Trophoblast cell (in vitro differentiated cells and primary cell): ENCODE data around the gene PPIL1.

ENCODE experiments used
- DNase-seq, 2 donors: peaks; one replicate each; pipeline ENCODE4 v3.0.0-alpha.2; 2016
- H2AFZ ChIP-seq: 2 replicates; pipeline ENCODE4 v1.6.1; 2013; ENCODE audit warnings: low read length, moderate library complexity, mild to moderate bottlenecking; ENCODE audit not compliant: insufficient read depth, poor library complexity
- H2AK5ac ChIP-seq: 2 replicates; pipeline ENCODE4 v1.6.1; 2013; ENCODE audit warnings: mild to moderate bottlenecking, low read length
- H2BK120ac ChIP-seq: 2 replicates; pipeline ENCODE4 v1.6.1; 2013; ENCODE audit warnings: low read length, mild to moderate bottlenecking, moderate library complexity; ENCODE audit not compliant: insufficient read depth, poor library complexity
- H2BK12ac ChIP-seq: 2 replicates; pipeline ENCODE4 v1.6.1; 2013; ENCODE audit warnings: mild to moderate bottlenecking, low read length, moderate library complexity
- H2BK5ac ChIP-seq: 2 replicates; pipeline ENCODE4 v1.6.1; 2013; ENCODE audit warnings: low read length, low read depth, moderate library complexity, mild to moderate bottlenecking; ENCODE audit not compliant: poor library complexity
- H3K14ac ChIP-seq: 2 replicates; pipeline ENCODE4 v1.6.1; 2013; ENCODE audit warnings: mild to moderate bottlenecking, low read length
- H3K18ac ChIP-seq: 2 replicates; pipeline ENCODE4 v1.6.1; 2013; ENCODE audit warnings: mild to moderate bottlenecking, low read length
- H3K23ac ChIP-seq: 2 replicates; pipeline ENCODE4 v1.6.1; 2013; ENCODE audit warnings: low read length
- H3K27ac ChIP-seq: 2 replicates; pipeline ENCODE4 v1.5.1; 2013; ENCODE audit warnings: low read depth, mild to moderate bottlenecking, inconsistent platforms, low read length, moderate library complexity
- H3K27me3 ChIP-seq: 2 replicates; pipeline ENCODE4 v1.6.1; 2013; ENCODE audit warnings: inconsistent platforms, mild to moderate bottlenecking, low read length, moderate library complexity; ENCODE audit not compliant: insufficient read depth
- H3K36me3 ChIP-seq, 2 experiments: 1 replicate in 1 of 2; 2 replicates in 1 of 2; pipeline ENCODE4 v1.6.1; 2013; ENCODE audit warnings: low read length in 2 of 2, mild to moderate bottlenecking in 2 of 2, moderate library complexity in 1 of 2; ENCODE audit not compliant: insufficient read depth in 2 of 2, control insufficient read depth in 1 of 2
- H3K4ac ChIP-seq: 2 replicates; pipeline ENCODE4 v1.6.1; 2013; ENCODE audit warnings: low read depth, mild to moderate bottlenecking, low read length, moderate library complexity
- H3K4me1 ChIP-seq, 2 experiments: 1 replicate in 1 of 2; 2 replicates in 1 of 2; pipeline ENCODE4 v1.6.1; 2013; ENCODE audit warnings: low read length in 2 of 2, mild to moderate bottlenecking in 2 of 2, moderate library complexity in 1 of 2; ENCODE audit not compliant: insufficient read depth in 2 of 2, control insufficient read depth in 1 of 2
- H3K4me2 ChIP-seq: 2 replicates; pipeline ENCODE4 v1.6.1; 2013; ENCODE audit warnings: inconsistent platforms, mild to moderate bottlenecking, low read length, moderate library complexity
- H3K4me3 ChIP-seq: 2 replicates; pipeline ENCODE4 v1.5.1; 2013; ENCODE audit warnings: mild to moderate bottlenecking, low read depth, low read length, inconsistent platforms
- H3K79me1 ChIP-seq: one replicate; pipeline ENCODE4 v1.6.1; 2013; ENCODE audit warnings: low read length
- H3K79me2 ChIP-seq: 2 replicates; pipeline ENCODE4 v1.6.1; 2013; ENCODE audit warnings: low read length, mild to moderate bottlenecking; ENCODE audit not compliant: control insufficient read depth, insufficient read depth, poor library complexity
- H3K9ac ChIP-seq: 2 replicates; pipeline ENCODE4 v1.6.1; 2013; ENCODE audit warnings: mild to moderate bottlenecking, low read length
- H3K9me3 ChIP-seq: 2 replicates; pipeline ENCODE4 v1.6.1; 2013; ENCODE audit warnings: low read depth, mild to moderate bottlenecking, control low read depth, inconsistent platforms, low read length; ENCODE audit not compliant: insufficient read depth
- H4K12ac ChIP-seq: 2 replicates; pipeline ENCODE4 v1.6.1; 2013; ENCODE audit warnings: low read depth, mild to moderate bottlenecking, low read length, moderate library complexity
- H4K8ac ChIP-seq: 2 replicates; pipeline ENCODE4 v1.6.1; 2013; ENCODE audit warnings: low read depth, mild to moderate bottlenecking, low read length, moderate library complexity
- H4K91ac ChIP-seq: one replicate; pipeline ENCODE4 v1.6.1; 2013; ENCODE audit warnings: low read depth, mild to moderate bottlenecking, low read length, moderate library complexity
- WGBS: extraction: QIAGEN DNeasy Blood & Tissue Kit; methylation state at CpG from one replicate; pipeline ENCODE4 v1.1.7; 2013; ENCODE audit warnings: missing lambda C conversion rate; ENCODE audit not compliant: insufficient read length, insufficient coverage; ENCODE audit errors: extremely low coverage; 5-methylcytosine and 5-hydroxymethylcytosine counted together

Gene PPIL1

DNA sequence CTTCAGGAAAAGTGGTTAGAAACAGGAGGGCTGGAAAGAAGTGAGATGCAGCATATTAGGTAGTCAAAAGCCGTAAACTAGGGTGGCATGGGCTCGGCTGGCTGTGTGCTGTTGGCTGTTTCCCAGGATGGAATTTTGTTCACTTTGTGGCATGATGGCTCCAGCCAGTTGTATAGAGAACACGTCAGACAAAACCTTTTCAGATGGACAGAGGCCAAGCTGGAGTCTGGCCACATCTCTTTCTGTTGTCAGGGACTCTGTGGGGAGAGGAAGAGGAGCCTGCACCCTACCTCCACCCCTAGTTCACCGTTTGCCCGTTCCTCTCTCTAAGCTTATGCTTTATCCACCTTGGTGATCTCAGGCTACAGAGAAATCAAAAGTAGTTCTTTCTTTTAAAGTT, 33.2 kb upstream of the PPIL1 start:
- H3K79me1 ChIP-seq = no peaks in the 10 kb centered on the region
- DNase-seq = no peak
- WGBS = no CpG with 5 or more reads among the region's 5 CpGs

DNA sequence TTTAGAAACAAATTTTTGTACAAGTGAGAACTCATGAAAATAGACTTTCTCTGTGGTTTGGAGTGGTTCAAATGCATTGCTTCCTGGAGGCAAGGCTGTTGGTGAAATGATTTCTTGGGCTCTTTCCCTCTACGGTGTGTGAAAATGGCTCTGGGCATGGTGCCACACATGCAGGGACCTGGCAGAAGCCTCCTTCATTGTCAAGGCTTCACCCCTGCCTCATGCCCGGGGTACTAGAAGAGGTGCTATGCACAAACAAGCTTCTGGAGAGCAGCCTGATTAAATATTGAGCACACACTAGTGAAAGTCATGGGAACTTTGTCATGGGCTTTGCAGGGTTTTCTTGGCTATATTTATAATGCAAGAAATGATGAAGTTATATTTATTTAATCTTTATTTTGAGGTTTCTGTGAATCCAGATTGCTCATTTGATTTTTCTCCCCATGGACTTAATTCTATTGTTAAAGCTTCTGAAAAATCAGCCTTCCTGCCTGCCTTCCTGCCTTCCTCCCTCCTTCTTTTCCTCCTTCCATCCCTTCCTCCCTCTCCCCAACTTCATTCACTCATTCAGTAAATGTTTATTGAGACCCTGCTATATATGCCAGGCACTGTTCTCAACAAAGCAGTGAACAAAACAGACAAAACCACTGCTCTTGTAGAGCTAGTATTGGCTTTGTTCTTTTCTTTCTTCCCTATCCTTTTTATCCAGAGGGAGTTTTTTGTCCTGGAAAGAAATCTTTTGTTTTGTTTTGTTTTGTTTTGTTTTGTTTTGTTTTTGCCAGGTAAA, 32.1 kb upstream of the PPIL1 start:
- H3K27me3 ChIP-seq = no peaks in the 10 kb centered on the region
- H2AK5ac ChIP-seq = no peak overlapping the region
- H3K18ac ChIP-seq = no peak overlapping the region
- no peak overlapping the region for H3K14ac ChIP-seq
- H3K9me3 ChIP-seq = no peaks in the 10 kb centered on the region
- no peak overlapping the region for H2BK5ac ChIP-seq
- no peaks in the 10 kb centered on the region for H3K79me2 ChIP-seq
- H3K4me1 ChIP-seq = no peaks in the 10 kb centered on the region
- no peak overlapping the region for H4K91ac ChIP-seq
- H2BK120ac ChIP-seq = no peak overlapping the region
- peaks cover 5 to 11% of the 10 kb centered on the region in 2 experiments for H3K36me3 ChIP-seq
- no peak overlapping the region for H3K4me2 ChIP-seq
- H3K4me3 ChIP-seq = no peak overlapping the region
- no peak overlapping the region for H3K4ac ChIP-seq
- no peak overlapping the region for H3K23ac ChIP-seq
- H2AFZ ChIP-seq = no peak overlapping the region
- no CpG with 5 or more reads among the region's 2 CpGs for WGBS
- H3K79me1 ChIP-seq = no peaks in the 10 kb centered on the region
- H4K12ac ChIP-seq = no peak overlapping the region
- H2BK12ac ChIP-seq = no peak overlapping the region
- no peak for DNase-seq
- H3K27ac ChIP-seq = no peak overlapping the region
- no peak overlapping the region for H4K8ac ChIP-seq
- H3K9ac ChIP-seq = no peak overlapping the region

More for the DNA sequence above, 33.2 kb upstream of the PPIL1 start:
- Histone ChIP-seq H2BK120ac (no peak overlapping the region), H3K27ac (no peak overlapping the region), H2BK12ac (no peak overlapping the region), H3K4me2 (no peak overlapping the region), H3K4me1 (no peaks in the 10 kb centered on the region), H3K4ac (no peak overlapping the region), H4K8ac (no peak overlapping the region), H3K36me3 (peaks cover 5 to 9% of the 10 kb centered on the region in 2 experiments), H3K4me3 (no peak overlapping the region), H3K23ac (no peak overlapping the region), H3K14ac (no peak overlapping the region), H3K18ac (no peak overlapping the region), H4K91ac (no peak overlapping the region), H3K79me2 (no peaks in the 10 kb centered on the region), H3K9ac (no peak overlapping the region), H2BK5ac (no peak overlapping the region), H4K12ac (no peak overlapping the region), H2AFZ (no peak overlapping the region), H3K9me3 (no peaks in the 10 kb centered on the region), H2AK5ac (no peak overlapping the region), H3K27me3 (no peaks in the 10 kb centered on the region)

DNA sequence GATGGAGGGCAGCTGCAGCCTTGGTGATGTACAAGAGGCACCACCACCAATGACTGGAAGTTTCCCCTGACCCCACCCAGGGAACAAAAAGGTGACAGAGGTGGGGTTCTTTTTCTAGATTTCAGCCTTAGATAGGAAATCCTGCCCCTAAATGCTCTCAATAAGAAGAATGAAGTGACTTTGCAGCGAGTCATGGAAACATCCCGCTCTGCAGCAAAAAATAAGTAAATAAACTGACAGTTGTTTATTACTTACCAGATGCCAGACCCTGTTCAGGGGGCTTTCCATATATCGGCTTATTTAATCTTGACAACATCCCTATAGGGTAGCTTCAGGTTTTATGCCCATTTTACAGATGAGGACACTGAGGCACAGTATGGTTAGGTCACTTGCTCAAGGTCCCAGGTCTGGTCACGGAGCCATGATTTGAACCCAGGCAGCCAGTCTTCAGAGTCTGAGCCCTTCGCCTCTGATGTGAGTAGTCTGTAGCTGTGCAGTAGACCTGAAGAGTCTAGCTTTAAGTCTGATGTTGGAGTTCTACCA, 30.3 kb upstream of the PPIL1 start:
- Histone ChIP-seq H3K79me2 (no peaks in the 10 kb centered on the region), H3K4me3 (no peak overlapping the region), H3K23ac (no peak overlapping the region), H3K27ac (no peak overlapping the region), H2BK12ac (no peak overlapping the region), H2AK5ac (no peak overlapping the region), H3K14ac (no peak overlapping the region), H4K12ac (no peak overlapping the region), H2AFZ (no peak overlapping the region), H3K9me3 (no peaks in the 10 kb centered on the region), H4K8ac (no peak overlapping the region), H3K4ac (no peak overlapping the region), H3K27me3 (no peaks in the 10 kb centered on the region), H3K4me1 (no peaks in the 10 kb centered on the region), H3K79me1 (no peaks in the 10 kb centered on the region), H3K4me2 (no peak overlapping the region), H3K18ac (no peak overlapping the region), H3K36me3 (peaks cover 6 to 9% of the 10 kb centered on the region in 2 experiments), H4K91ac (no peak overlapping the region), H3K9ac (no peak overlapping the region), H2BK120ac (no peak overlapping the region), H2BK5ac (no peak overlapping the region)
- DNase-seq = no peak
- WGBS = no CpG with 5 or more reads among the region's 5 CpGs

- no peak overlapping the region for H3K9ac ChIP-seq
- no peak overlapping the region for H3K4me3 ChIP-seq
- no peak for DNase-seq
- H2AFZ ChIP-seq = no peak overlapping the region
- no peaks in the 10 kb centered on the region for H3K79me2 ChIP-seq
- no peak overlapping the region for H3K27ac ChIP-seq
- no peaks in the 10 kb centered on the region for H3K9me3 ChIP-seq
- H4K91ac ChIP-seq = no peak overlapping the region
- H3K18ac ChIP-seq = no peak overlapping the region
- WGBS = no CpG with 5 or more reads among the region's 4 CpGs
- no peak overlapping the region for H2AK5ac ChIP-seq
- H4K12ac ChIP-seq = no peak overlapping the region
- H2BK5ac ChIP-seq = no peak overlapping the region
- H2BK12ac ChIP-seq = no peak overlapping the region
- H3K4me2 ChIP-seq = no peak overlapping the region
- no peak overlapping the region for H3K14ac ChIP-seq
- no peaks in the 10 kb centered on the region for H3K27me3 ChIP-seq
- H3K4ac ChIP-seq = no peak overlapping the region
- no peaks in the 10 kb centered on the region for H3K4me1 ChIP-seq
- peaks cover 7 to 9% of the 10 kb centered on the region in 2 experiments for H3K36me3 ChIP-seq
- H2BK120ac ChIP-seq = no peak overlapping the region
- H3K23ac ChIP-seq = no peak overlapping the region
- no peak overlapping the region for H4K8ac ChIP-seq
- H3K79me1 ChIP-seq = no peaks in the 10 kb centered on the region
Measured at GRCh38 chr6:36904114-36904513, 29.5 kb upstream of the PPIL1 start.
